Measurements from ENCODE around the gene CYP2D6.
"Not testable (repeated sequence)": the region's sequence is repeated elsewhere in the genome, so short reads cannot be mapped to it uniquely, and the experiment has no call there.

The CYP2D6 gene

GRCh38 chr22:42152661-42153270 is 22.2 kb upstream of the CYP2D6 start:
- TF ChIP-seq, protein P1, sequence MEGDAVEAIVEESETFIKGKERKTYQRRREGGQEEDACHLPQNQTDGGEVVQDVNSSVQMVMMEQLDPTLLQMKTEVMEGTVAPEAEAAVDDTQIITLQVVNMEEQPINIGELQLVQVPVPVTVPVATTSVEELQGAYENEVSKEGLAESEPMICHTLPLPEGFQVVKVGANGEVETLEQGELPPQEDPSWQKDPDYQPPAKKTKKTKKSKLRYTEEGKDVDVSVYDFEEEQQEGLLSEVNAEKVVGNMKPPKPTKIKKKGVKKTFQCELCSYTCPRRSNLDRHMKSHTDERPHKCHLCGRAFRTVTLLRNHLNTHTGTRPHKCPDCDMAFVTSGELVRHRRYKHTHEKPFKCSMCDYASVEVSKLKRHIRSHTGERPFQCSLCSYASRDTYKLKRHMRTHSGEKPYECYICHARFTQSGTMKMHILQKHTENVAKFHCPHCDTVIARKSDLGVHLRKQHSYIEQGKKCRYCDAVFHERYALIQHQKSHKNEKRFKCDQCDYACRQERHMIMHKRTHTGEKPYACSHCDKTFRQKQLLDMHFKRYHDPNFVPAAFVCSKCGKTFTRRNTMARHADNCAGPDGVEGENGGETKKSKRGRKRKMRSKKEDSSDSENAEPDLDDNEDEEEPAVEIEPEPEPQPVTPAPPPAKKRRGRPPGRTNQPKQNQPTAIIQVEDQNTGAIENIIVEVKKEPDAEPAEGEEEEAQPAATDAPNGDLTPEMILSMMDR (IDR thresholded peaks at IDR 0.05; ENCODE audit: control extremely low read depth, extremely low read depth, low read depth, missing control alignments): no peak
- CTCF ChIA-PET: no interaction called here
- POLR2A ChIA-PET: no interaction called here

DNA sequence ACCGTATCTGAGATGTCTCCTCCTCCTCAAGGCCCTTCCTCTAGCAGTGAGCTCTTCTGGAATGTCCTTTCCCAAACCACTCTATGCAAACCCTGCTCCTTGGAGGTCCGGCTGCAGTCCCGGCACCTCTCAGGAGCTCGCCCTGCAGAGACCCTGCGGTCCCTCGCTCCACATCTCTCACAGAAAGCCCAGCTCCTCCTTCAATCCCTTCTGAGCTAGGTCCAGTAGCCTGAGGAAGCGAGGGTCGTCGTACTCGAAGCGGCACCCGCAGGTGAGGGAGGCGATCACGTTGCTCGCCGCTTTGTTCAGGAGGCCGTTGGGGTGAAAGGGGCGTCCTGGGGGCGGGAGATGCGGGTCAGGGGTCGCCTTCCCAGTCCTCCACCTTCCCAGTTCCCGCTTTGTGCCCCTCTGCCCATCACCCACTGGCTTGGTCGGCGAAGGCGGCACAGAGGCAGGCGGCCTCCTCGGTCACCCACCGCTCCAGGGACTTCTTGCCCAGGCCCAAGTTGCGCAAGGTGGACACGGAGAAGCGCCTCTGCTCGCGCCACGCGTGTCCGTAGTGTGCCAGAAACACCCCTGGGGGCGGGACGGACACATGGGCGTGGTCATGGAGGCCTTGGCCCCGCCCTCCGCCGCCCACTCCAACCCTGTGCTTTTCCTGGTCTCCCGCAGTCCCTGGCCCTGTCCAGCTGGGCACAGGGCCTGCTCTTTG is 21.5 kb upstream of the CYP2D6 start:
- POLR2A ChIA-PET: no interaction called here
- no peak for DNase-seq (ENCODE audit: extremely low spot score)
- TF ChIP-seq, protein P1 (IDR thresholded peaks at IDR 0.05; ENCODE audit: control extremely low read depth, extremely low read depth, low read depth, missing control alignments): no peak
- CTCF ChIA-PET: interaction anchor here (1.4 kb wide), 1 partner anchor 292 kb away, joined by 6 read pairs; no protein-coding TSS in a partner anchor

More at GRCh38 chr22:42152661-42153270, 22.2 kb upstream of the CYP2D6 start:
- no peak for DNase-seq (ENCODE audit: extremely low spot score)

DNA sequence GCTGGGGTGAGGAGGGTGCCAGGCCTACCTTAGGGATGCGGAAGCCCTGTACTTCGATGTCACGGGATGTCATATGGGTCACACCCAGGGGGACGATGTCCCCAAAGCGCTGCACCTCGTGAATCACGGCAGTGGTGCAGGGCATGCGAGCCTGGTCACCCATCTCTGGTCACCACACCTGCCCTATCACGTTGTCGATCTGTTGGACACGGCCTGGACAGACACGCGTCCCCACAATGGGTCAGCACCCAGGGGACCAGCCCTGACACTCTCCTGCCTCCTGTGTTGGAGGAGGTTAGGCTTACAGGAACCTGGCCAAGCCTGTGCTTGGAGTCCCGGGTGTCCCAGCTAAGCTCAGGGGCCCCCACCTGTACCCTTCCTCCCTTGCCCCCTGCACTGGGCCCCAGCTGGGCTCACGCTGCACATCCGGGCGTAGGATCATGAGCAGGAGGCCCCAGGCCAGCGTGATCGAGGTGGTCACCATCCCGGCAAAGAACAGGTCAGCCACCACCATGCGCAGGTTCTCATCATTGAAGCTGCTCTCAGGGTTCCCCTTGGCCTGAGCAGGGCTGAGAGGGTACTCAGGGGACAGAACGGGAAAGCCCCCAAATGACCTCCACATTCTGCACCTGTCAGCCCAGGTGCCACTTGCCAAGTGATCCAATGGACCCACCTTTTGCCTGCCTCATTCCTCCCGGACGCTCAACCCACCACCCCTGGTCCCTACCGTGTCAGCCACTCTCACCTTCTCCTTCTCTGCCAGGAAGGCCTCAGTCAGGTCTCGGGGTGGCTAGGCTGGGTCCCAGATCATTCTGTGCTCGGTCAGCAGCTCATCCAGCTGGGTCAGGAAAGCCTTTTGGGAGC is 20.3 kb upstream of the CYP2D6 start:
- TF ChIP-seq, protein P1 (IDR thresholded peaks at IDR 0.05; ENCODE audit: control extremely low read depth, extremely low read depth, low read depth, missing control alignments): no peak

GRCh38 chr22:42149798-42150197 is 19.2 kb upstream of the CYP2D6 start:
- DNase-seq (ENCODE audit: extremely low spot score); CTCF ChIA-PET; POLR2A ChIA-PET: not testable (repeated sequence)

More for the DNA sequence above, 20.3 kb upstream of the CYP2D6 start:
- no peak for DNase-seq (ENCODE audit: extremely low spot score)
- ChIA-PET POLR2A (no interaction called here), CTCF (interaction anchor here (1.4 kb wide), 1 partner anchor 293 kb away, joined by 6 read pairs; no protein-coding TSS in a partner anchor)

DNA sequence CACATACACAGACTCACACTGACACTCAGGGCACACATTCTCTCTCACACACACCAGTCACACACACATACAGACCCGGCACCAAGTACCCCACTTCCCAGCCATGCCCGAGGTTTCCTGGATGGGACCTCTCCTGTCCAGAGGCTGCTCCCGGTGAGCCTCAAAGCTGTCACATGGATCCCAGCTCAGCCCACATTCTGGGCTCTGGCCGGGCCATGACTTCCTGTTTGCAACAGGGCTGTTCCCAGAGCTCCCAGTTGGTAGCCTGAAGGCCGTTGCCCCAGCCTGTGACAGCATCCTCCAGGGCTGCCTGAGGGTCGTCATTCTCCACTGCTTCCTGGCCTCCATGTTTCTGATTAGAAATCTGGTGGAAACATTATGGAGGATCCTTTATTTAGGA is 14.6 kb upstream of the CYP2D6 start:
- ChIA-PET CTCF (no interaction called here), POLR2A (no interaction called here)
- TF ChIP-seq, protein P1 (IDR thresholded peaks at IDR 0.05; ENCODE audit: control extremely low read depth, extremely low read depth, low read depth, missing control alignments): no peak
- no peak for DNase-seq (ENCODE audit: extremely low spot score)

GRCh38 chr22:42143859-42144822 is 13.5 kb upstream of the CYP2D6 start:
- DNase-seq (ENCODE audit: extremely low spot score); POLR2A ChIA-PET; CTCF ChIA-PET: not testable (repeated sequence)
